Measurements from ENCODE around the gene TOGARAM2.

TOGARAM2 gene

DNA sequence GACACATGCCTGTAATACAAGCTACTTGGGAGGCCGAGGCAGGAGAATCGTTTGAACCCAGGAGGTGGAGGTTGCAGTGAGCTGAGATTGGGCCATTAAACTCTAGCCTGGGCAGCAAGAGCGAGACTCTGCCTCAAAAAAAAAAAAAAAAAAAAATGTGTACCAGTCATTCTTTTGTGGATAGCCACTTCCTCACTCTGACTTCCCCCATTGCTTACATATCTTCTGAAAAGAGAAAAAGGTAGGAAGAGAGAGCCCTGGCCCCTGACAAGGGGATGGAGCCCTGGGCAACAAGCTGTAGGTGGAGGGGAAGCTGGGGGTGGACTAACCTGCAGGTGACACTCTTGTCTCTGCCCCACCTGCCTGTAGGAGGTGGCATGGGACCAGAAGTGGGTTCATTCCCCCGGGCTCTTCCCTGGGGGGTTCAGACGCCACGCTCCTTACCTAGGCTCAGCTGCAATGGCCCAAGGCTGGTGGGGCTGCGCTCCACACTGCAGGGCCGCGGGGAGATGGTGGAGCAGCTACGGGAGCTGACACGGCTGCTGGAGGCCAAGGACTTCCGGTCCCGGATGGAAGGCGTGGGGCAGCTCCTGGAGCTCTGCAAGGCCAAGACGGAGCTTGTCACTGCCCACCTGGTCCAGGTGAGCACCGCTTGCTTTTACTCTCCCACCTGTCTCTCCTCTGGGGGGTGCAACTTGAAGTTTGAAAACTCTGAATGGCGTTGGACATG is 54.1 kb downstream of the TOGARAM2 start (continued):
- TF ChIP-seq, protein P1, sequence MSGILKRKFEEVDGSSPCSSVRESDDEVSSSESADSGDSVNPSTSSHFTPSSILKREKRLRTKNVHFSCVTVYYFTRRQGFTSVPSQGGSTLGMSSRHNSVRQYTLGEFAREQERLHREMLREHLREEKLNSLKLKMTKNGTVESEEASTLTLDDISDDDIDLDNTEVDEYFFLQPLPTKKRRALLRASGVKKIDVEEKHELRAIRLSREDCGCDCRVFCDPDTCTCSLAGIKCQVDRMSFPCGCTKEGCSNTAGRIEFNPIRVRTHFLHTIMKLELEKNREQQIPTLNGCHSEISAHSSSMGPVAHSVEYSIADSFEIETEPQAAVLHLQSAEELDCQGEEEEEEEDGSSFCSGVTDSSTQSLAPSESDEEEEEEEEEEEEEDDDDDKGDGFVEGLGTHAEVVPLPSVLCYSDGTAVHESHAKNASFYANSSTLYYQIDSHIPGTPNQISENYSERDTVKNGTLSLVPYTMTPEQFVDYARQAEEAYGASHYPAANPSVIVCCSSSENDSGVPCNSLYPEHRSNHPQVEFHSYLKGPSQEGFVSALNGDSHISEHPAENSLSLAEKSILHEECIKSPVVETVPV (CRISPR knock-in tag; IDR thresholded peaks at IDR 0.05) = no peak

DNA sequence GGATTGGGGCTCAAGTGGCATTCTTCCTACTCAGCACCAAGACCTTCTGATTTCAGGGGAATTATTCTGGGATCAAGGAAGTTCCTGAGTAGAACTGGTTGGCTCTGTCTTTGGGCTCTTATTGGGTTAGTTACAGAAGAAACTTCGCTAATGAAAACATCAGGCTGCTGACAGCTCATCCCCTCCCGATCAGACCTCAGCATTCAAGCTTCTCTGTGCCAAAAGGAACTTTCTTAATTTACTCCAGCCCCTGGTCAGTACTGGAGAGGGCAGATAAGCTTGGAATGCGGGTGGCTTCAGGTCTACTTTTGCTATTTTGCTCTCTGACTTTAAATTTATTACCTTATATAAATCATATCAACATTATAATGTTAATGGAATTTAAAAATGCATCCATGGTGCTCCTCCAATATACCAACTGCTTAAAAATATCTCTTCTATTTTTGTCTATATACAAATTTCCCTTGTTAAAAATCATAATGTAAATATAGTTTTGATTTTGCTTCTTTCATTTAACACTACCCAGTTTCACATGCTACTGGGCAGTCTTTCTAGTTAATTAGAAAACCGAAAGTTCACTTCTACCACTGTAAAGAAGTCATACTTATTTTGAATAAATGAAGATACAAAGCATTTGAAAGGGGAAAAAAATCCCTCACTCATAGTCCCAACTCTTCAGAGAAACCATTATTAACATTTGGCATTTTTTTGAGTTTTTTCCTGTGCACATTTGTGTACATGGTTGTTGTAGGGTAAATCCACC is 58.8 kb downstream of the TOGARAM2 start:
- TF ChIP-seq SNAI2 (CRISPR knock-in tag; IDR thresholded peaks at IDR 0.05) (peak; percentile 20; the same call in 1 of the 2 replicates), ISL1 (CRISPR knock-in tag; IDR thresholded peaks at IDR 0.05) (peak; percentile 47; the same call in 1 of the 2 replicates), OSR1 (CRISPR knock-in tag; IDR thresholded peaks at IDR 0.05) (no peak)
- TF ChIP-seq, protein P2, sequence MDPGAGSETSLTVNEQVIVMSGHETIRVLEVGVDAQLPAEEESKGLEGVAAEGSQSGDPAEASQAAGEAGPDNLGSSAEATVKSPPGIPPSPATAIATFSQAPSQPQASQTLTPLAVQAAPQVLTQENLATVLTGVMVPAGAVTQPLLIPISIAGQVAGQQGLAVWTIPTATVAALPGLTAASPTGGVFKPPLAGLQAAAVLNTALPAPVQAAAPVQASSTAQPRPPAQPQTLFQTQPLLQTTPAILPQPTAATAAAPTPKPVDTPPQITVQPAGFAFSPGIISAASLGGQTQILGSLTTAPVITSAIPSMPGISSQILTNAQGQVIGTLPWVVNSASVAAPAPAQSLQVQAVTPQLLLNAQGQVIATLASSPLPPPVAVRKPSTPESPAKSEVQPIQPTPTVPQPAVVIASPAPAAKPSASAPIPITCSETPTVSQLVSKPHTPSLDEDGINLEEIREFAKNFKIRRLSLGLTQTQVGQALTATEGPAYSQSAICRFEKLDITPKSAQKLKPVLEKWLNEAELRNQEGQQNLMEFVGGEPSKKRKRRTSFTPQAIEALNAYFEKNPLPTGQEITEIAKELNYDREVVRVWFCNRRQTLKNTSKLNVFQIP (CRISPR knock-in tag; IDR thresholded peaks at IDR 0.05; ENCODE audit: borderline replicate concordance, low read depth) = no peak
- ATAC-seq = 0 out of 3 replicates have a peak, but pooled peaks have one; percentile 18

DNA sequence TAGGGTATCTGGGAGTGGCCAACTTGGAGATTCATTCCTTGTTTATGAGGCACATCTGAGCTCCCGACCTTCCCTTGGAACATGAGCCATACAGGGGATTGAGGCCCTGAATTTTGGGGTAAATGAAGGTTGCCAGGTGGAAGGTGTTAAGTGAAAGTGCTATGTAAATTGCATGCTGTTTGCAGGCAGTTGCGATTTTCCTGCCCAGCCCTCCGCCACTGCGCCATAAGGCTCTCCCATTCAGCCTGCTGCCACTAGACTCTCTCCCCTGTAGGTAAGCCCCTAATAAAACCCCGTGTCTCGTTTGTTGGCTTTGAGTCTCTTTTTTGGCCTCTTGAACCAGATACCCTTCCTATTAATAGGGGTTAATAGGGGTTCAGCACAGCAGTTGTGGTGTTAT is 59.5 kb downstream of the TOGARAM2 start:
- ATAC-seq = no peak
- no peak for TF ChIP-seq GLIS3 (CRISPR knock-in tag; IDR thresholded peaks at IDR 0.05)
- TF ChIP-seq OSR1 (CRISPR knock-in tag; IDR thresholded peaks at IDR 0.05) = no peak
- no peak for TF ChIP-seq PPARA (CRISPR knock-in tag; IDR thresholded peaks at IDR 0.05; ENCODE audit: borderline replicate concordance)
- TF ChIP-seq SNAI2 (CRISPR knock-in tag; IDR thresholded peaks at IDR 0.05) = no peak
- no peak for TF ChIP-seq RARB (CRISPR knock-in tag; IDR thresholded peaks at IDR 0.05)
- TF ChIP-seq, protein P3, sequence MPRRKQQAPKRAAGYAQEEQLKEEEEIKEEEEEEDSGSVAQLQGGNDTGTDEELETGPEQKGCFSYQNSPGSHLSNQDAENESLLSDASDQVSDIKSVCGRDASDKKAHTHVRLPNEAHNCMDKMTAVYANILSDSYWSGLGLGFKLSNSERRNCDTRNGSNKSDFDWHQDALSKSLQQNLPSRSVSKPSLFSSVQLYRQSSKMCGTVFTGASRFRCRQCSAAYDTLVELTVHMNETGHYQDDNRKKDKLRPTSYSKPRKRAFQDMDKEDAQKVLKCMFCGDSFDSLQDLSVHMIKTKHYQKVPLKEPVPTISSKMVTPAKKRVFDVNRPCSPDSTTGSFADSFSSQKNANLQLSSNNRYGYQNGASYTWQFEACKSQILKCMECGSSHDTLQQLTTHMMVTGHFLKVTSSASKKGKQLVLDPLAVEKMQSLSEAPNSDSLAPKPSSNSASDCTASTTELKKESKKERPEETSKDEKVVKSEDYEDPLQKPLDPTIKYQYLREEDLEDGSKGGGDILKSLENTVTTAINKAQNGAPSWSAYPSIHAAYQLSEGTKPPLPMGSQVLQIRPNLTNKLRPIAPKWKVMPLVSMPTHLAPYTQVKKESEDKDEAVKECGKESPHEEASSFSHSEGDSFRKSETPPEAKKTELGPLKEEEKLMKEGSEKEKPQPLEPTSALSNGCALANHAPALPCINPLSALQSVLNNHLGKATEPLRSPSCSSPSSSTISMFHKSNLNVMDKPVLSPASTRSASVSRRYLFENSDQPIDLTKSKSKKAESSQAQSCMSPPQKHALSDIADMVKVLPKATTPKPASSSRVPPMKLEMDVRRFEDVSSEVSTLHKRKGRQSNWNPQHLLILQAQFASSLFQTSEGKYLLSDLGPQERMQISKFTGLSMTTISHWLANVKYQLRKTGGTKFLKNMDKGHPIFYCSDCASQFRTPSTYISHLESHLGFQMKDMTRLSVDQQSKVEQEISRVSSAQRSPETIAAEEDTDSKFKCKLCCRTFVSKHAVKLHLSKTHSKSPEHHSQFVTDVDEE (CRISPR knock-in tag; IDR thresholded peaks at IDR 0.05) = no peak

DNA sequence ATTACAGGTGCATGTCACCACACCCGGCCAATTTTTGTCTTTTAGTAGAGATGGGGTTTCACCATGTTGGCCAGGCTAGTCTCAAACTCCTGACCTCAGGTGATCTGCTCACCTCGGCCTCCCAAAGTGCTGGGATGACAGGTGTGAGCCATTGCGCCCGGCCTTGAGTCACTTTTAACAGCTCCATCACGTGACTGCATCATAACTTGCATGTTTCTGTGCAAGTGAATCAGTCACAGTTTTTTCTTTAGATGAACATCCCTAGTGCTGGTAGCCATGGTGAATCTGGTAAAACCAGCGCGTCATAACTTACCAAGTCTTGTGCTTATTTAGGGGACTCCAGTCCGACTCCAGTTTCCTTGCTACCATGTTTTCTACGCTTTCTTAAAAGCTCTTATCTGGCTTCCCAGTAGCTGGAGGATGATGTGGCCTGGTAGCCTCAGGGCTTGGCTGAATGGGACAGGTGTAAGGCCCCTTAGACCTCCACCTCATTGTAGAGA is 60.1 kb downstream of the TOGARAM2 start:
- ATAC-seq = no peak
- TF ChIP-seq, protein P4, sequence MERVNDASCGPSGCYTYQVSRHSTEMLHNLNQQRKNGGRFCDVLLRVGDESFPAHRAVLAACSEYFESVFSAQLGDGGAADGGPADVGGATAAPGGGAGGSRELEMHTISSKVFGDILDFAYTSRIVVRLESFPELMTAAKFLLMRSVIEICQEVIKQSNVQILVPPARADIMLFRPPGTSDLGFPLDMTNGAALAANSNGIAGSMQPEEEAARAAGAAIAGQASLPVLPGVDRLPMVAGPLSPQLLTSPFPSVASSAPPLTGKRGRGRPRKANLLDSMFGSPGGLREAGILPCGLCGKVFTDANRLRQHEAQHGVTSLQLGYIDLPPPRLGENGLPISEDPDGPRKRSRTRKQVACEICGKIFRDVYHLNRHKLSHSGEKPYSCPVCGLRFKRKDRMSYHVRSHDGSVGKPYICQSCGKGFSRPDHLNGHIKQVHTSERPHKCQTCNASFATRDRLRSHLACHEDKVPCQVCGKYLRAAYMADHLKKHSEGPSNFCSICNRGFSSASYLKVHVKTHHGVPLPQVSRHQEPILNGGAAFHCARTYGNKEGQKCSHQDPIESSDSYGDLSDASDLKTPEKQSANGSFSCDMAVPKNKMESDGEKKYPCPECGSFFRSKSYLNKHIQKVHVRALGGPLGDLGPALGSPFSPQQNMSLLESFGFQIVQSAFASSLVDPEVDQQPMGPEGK (CRISPR knock-in tag; IDR thresholded peaks at IDR 0.05; ENCODE audit: borderline replicate concordance) = no peak
- TF ChIP-seq ZNF565 (CRISPR knock-in tag; conservative IDR thresholded peaks at IDR 0.05; ENCODE audit: low read depth) = no peak
- TF ChIP-seq SNAI2 (CRISPR knock-in tag; IDR thresholded peaks at IDR 0.05) = no peak
- TF ChIP-seq PPARA (CRISPR knock-in tag; IDR thresholded peaks at IDR 0.05; ENCODE audit: borderline replicate concordance) = no peak
- TF ChIP-seq CSDC2 (CRISPR knock-in tag; IDR thresholded peaks at IDR 0.05) = no peak
- TF ChIP-seq ZC3H10 (CRISPR knock-in tag; IDR thresholded peaks at IDR 0.05) = no peak
- TF ChIP-seq OSR1 (CRISPR knock-in tag; IDR thresholded peaks at IDR 0.05) = no peak
- TF ChIP-seq TOX (CRISPR knock-in tag; IDR thresholded peaks at IDR 0.05; ENCODE audit: borderline replicate concordance) = no peak
- TF ChIP-seq, protein P5, sequence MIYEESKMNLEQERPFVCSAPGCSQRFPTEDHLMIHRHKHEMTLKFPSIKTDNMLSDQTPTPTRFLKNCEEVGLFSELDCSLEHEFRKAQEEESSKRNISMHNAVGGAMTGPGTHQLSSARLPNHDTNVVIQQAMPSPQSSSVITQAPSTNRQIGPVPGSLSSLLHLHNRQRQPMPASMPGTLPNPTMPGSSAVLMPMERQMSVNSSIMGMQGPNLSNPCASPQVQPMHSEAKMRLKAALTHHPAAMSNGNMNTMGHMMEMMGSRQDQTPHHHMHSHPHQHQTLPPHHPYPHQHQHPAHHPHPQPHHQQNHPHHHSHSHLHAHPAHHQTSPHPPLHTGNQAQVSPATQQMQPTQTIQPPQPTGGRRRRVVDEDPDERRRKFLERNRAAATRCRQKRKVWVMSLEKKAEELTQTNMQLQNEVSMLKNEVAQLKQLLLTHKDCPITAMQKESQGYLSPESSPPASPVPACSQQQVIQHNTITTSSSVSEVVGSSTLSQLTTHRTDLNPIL (CRISPR knock-in tag; IDR thresholded peaks at IDR 0.05; ENCODE audit: low read depth) = no peak
- no peak for TF ChIP-seq RARB (CRISPR knock-in tag; IDR thresholded peaks at IDR 0.05)
- TF ChIP-seq, protein P1 (CRISPR knock-in tag; IDR thresholded peaks at IDR 0.05) = no peak
- TF ChIP-seq GLIS3 (CRISPR knock-in tag; IDR thresholded peaks at IDR 0.05) = no peak
- TF ChIP-seq, protein P3 (CRISPR knock-in tag; IDR thresholded peaks at IDR 0.05) = no peak
- TF ChIP-seq ZNF8 (CRISPR knock-in tag; IDR thresholded peaks at IDR 0.05) = no peak
- TF ChIP-seq ZFP30 (CRISPR knock-in tag; IDR thresholded peaks at IDR 0.05) = no peak
- TF ChIP-seq ESRRG (CRISPR knock-in tag; IDR thresholded peaks at IDR 0.05) = no peak
- no peak for TF ChIP-seq ZFP3 (CRISPR knock-in tag; IDR thresholded peaks at IDR 0.05)
- TF ChIP-seq BACH2 (CRISPR knock-in tag; IDR thresholded peaks at IDR 0.05; ENCODE audit: borderline replicate concordance) = no peak
